Measurements from ENCODE around the gene ERC2.
"Not testable (repeated sequence)": the region's sequence is repeated elsewhere in the genome, so short reads cannot be mapped to it uniquely, and the experiment has no call there.

The ERC2 gene

GRCh38 chr3:55532806-55533205 is 935.5 kb downstream of the ERC2 start:
- no peak for DNase-seq

GRCh38 chr3:55531321-55531720 is 936.9 kb downstream of the ERC2 start:
- DNase-seq = no peak

GRCh38 chr3:55527361-55527760 is 940.9 kb downstream of the ERC2 start:
- no peak for DNase-seq

GRCh38 chr3:55526332-55527030 is 941.8 kb downstream of the ERC2 start:
- no peak for DNase-seq

- no peak for DNase-seq
Measured at GRCh38 chr3:55525436-55525835, 942.8 kb downstream of the ERC2 start.

GRCh38 chr3:55524565-55525244 is 943.6 kb downstream of the ERC2 start:
- DNase-seq = no peak

- no peak for DNase-seq
Measured at GRCh38 chr3:55523471-55523870, 944.8 kb downstream of the ERC2 start.

- no peak for DNase-seq
Measured at GRCh38 chr3:55521738-55522421, 946.4 kb downstream of the ERC2 start.

- no peak for DNase-seq
Measured at GRCh38 chr3:55521064-55521737, 947.1 kb downstream of the ERC2 start.

- DNase-seq = no peak
Measured at GRCh38 chr3:55519019-55519418, 949.2 kb downstream of the ERC2 start.

GRCh38 chr3:55518451-55518850 is 949.8 kb downstream of the ERC2 start:
- no peak for DNase-seq

GRCh38 chr3:55516392-55517030 is 951.8 kb downstream of the ERC2 start:
- DNase-seq = no peak

- no peak for DNase-seq
Measured at GRCh38 chr3:55515550-55516246, 952.6 kb downstream of the ERC2 start.

GRCh38 chr3:55514962-55515361 is 953.3 kb downstream of the ERC2 start:
- DNase-seq = no peak

GRCh38 chr3:55512571-55513343 is 955.5 kb downstream of the ERC2 start:
- no peak for DNase-seq

GRCh38 chr3:55511895-55512570 is 956.2 kb downstream of the ERC2 start:
- DNase-seq = no peak

GRCh38 chr3:55508335-55508734 is 959.9 kb downstream of the ERC2 start:
- DNase-seq = no peak

GRCh38 chr3:55507808-55508207 is 960.5 kb downstream of the ERC2 start:
- DNase-seq = no peak

- DNase-seq = no peak
Measured at GRCh38 chr3:55505776-55506175, 962.5 kb downstream of the ERC2 start.

GRCh38 chr3:55505102-55505501 is 963.2 kb downstream of the ERC2 start:
- not testable (repeated sequence) for DNase-seq

GRCh38 chr3:55501905-55502304 is 966.4 kb downstream of the ERC2 start:
- DNase-seq = no peak
